Activated CD4-positive, alpha-beta T cell treated with anti-CD3 and anti-CD28 coated beads, Interleukin-2, amount 10 ng/mL, durations not matched to agents 7 days and 5 days (primary cell): ENCODE results near the gene NSUN6. TPM values are rescaled to one million over a fixed set of nuclear protein-coding genes. Genes with fewer than 3 reads are reported as not detected.
A peak's percentile ranks its signal among the peaks of the same experiment; 100 is the strongest.
"Not testable (repeated sequence)": the region's sequence is repeated elsewhere in the genome, so short reads cannot be mapped to it uniquely, and the experiment has no call there.

ENCODE experiments used
- CTCF ChIA-PET: fragments of 350-600 bp; sonication (Branson Sonifier 250); formaldehyde crosslinking; loops from one replicate; lab custom pipeline; 2021; ENCODE audit warnings: antibody characterized with exemption; lab: Charles Lee
- POLR2A ChIA-PET: fragments of 350-600 bp; sonication (Branson Sonifier 250); formaldehyde crosslinking; loops from one replicate; lab custom pipeline; 2021; ENCODE audit warnings: antibody characterized with exemption; lab: Charles Lee
- DNase-seq: peaks from one replicate; pipeline ENCODE4 v3.0.0-alpha.2; 2020
- H3K27ac Mint-ChIP-seq: one replicate; pipeline ENCODE4 v1.8.0; 2021; ENCODE audit warnings: mild to moderate bottlenecking, moderate library complexity, mixed read lengths
- H3K27me3 Mint-ChIP-seq: one replicate; pipeline ENCODE4 v1.8.0; 2021; ENCODE audit warnings: mixed read lengths
- H3K36me3 Mint-ChIP-seq: one replicate; pipeline ENCODE4 v1.8.0; 2021; ENCODE audit warnings: low read depth, mixed read lengths
- H3K4me1 Mint-ChIP-seq: one replicate; pipeline ENCODE4 v1.8.0; 2021; ENCODE audit warnings: mixed read lengths
- H3K4me3 Mint-ChIP-seq: one replicate; pipeline ENCODE4 v1.8.0; 2021; ENCODE audit warnings: mild to moderate bottlenecking, moderate library complexity, mixed read lengths
- H3K9me3 Mint-ChIP-seq: one replicate; pipeline ENCODE4 v1.8.0; 2021; ENCODE audit warnings: mixed read lengths
- total RNA-seq, 2 experiments: library from RNA; stranded (reverse); gene quantifications; one replicate each; pipeline ENCODE4 v1.2.3, GENCODE V29; 2021

The NSUN6 gene
- total RNA-seq, 2 experiments from 2014 or later = 21.7 to 22.0 TPM

DNA sequence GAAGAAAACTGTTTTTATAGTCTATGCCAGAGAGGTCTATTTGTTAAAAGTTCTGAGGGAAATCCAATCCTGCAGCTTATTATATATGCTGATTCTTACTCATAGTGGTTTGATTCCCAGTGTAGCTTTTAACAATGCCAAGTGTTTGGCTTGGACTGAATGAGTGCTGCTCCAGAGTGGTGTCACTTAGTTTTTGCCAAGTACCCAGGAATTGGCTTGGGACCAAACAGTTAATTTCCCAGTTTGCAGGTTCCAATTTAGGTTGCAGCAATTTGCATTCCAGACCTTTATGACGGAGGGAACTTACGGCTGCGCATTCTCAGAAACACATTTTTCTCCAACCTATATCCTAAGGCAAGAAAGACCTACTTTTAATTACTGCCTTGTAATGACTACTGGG, 32.4 kb downstream of the NSUN6 start:
- no peaks in the 10 kb centered on the region for H3K27me3 Mint-ChIP-seq
- H3K4me1 Mint-ChIP-seq = peaks cover 17% of the 10 kb centered on the region
- no peak overlapping the region for H3K27ac Mint-ChIP-seq
- DNase-seq = no peak
- H3K36me3 Mint-ChIP-seq = peaks cover 35% of the 10 kb centered on the region
- ChIA-PET CTCF (no interaction called here), POLR2A (no interaction called here)
- no peak overlapping the region for H3K4me3 Mint-ChIP-seq
- H3K9me3 Mint-ChIP-seq = no peaks in the 10 kb centered on the region

GRCh38 chr10:18616337-18616736, 35.0 kb downstream of the NSUN6 start:
- Mint-ChIP-seq H3K9me3 (no peaks in the 10 kb centered on the region), H3K4me1 (peaks cover 17% of the 10 kb centered on the region), H3K36me3 (peaks cover 43% of the 10 kb centered on the region), H3K4me3 (no peak overlapping the region), H3K27me3 (no peaks in the 10 kb centered on the region), H3K27ac (no peak overlapping the region)
- ChIA-PET CTCF (interaction anchor here (0.6 kb wide), 1 partner anchor 18 kb away, joined by 4 read pairs; no protein-coding TSS in a partner anchor), POLR2A (no interaction called here)
- no peak for DNase-seq

DNA sequence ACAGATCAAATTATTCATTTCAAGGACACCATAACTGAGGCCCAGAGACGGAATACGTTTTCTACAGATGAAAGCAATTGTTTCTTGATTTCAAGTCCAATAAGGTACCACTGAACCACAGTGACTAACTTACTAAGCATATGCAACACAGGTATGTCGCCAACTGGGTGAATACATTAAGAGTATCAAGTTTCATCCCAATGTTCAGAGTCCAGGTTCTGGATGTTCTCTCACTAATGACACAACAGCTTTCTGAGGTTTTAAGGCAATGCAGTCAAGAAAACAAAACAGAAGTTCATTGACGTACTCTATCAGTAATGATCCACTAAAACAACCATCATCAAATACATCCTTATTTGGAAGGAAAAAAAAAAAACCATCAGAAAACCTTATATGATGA, 35.8 kb downstream of the NSUN6 start:
- Mint-ChIP-seq H3K4me1 (peaks cover 17% of the 10 kb centered on the region), H3K27me3 (no peaks in the 10 kb centered on the region), H3K9me3 (no peaks in the 10 kb centered on the region), H3K4me3 (no peak overlapping the region), H3K27ac (no peak overlapping the region), H3K36me3 (peaks cover 42% of the 10 kb centered on the region)
- ChIA-PET POLR2A (no interaction called here), CTCF (no interaction called here)
- no peak for DNase-seq

DNA sequence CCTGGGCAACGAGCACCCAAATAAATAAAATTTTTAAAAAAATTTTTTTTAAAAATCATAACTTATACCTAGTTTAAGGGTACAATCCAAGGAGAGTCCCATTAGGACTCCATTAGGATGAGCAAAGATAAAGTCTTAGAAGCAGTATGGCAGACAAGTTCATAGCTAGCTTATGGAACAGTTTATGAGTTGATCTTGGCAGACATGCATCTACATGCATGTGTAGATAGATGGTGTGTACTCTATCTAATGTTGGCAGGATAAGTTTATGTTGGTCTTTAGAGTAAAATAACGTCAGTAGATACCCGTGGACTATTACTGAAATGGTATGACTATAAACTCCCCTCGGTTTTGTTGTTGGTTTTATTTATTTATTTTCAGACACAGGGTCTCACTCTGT, 40.2 kb downstream of the NSUN6 start:
- H3K27ac Mint-ChIP-seq = no peak overlapping the region
- ChIA-PET POLR2A (no interaction called here), CTCF (no interaction called here)
- no peaks in the 10 kb centered on the region for H3K27me3 Mint-ChIP-seq
- H3K4me1 Mint-ChIP-seq = no peaks in the 10 kb centered on the region
- no peaks in the 10 kb centered on the region for H3K9me3 Mint-ChIP-seq
- DNase-seq = no peak
- peaks cover 28% of the 10 kb centered on the region for H3K36me3 Mint-ChIP-seq
- no peak overlapping the region for H3K4me3 Mint-ChIP-seq

DNA sequence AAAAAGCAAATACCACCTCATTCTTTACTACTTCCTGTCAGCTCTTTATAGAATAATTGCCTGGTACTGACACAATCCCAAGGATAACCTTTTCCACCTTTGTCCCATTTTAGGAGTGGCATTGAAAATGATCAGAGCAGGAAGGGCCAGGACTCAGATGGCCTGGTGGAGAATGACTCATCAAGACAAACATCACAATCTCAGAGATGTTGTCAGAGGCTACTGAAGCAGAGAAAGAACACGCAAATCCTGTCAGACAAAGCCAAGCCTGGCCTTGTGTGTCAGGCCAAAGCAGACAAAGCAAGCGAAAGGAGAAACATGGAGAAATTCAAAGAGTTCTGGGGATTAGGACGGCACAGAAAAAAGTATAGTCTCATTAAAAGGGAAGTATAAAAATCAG, 40.9 kb downstream of the NSUN6 start:
- Mint-ChIP-seq H3K27ac (no peak overlapping the region), H3K36me3 (peaks cover 26% of the 10 kb centered on the region), H3K9me3 (no peaks in the 10 kb centered on the region), H3K4me1 (no peaks in the 10 kb centered on the region), H3K27me3 (no peaks in the 10 kb centered on the region), H3K4me3 (no peak overlapping the region)
- POLR2A ChIA-PET = no interaction called here
- CTCF ChIA-PET = no interaction called here
- no peak for DNase-seq

DNA sequence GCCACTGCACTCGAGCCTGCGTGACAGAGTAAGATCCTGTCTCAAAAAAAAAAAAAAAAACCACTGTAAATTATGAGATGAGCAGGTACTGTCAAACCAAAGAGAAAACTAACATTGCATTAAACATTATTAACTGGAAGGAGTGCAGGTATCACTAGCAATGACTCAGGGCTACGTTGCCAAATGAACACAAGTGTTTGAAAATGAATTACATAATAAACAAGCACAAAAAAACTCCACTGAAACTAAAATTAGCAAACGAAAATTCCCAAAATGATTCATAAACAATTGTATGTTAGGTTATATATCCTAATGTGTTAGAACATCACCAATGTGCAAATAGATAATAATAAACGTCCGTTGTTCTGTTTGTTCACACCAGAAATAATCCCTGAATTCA, 42.8 kb downstream of the NSUN6 start:
- no peaks in the 10 kb centered on the region for H3K4me1 Mint-ChIP-seq
- no peak for DNase-seq
- ChIA-PET CTCF (no interaction called here), POLR2A (no interaction called here)
- no peaks in the 10 kb centered on the region for H3K27me3 Mint-ChIP-seq
- no peaks in the 10 kb centered on the region for H3K9me3 Mint-ChIP-seq
- no peak overlapping the region for H3K4me3 Mint-ChIP-seq
- peaks cover 19% of the 10 kb centered on the region for H3K36me3 Mint-ChIP-seq
- no peak overlapping the region for H3K27ac Mint-ChIP-seq

DNA sequence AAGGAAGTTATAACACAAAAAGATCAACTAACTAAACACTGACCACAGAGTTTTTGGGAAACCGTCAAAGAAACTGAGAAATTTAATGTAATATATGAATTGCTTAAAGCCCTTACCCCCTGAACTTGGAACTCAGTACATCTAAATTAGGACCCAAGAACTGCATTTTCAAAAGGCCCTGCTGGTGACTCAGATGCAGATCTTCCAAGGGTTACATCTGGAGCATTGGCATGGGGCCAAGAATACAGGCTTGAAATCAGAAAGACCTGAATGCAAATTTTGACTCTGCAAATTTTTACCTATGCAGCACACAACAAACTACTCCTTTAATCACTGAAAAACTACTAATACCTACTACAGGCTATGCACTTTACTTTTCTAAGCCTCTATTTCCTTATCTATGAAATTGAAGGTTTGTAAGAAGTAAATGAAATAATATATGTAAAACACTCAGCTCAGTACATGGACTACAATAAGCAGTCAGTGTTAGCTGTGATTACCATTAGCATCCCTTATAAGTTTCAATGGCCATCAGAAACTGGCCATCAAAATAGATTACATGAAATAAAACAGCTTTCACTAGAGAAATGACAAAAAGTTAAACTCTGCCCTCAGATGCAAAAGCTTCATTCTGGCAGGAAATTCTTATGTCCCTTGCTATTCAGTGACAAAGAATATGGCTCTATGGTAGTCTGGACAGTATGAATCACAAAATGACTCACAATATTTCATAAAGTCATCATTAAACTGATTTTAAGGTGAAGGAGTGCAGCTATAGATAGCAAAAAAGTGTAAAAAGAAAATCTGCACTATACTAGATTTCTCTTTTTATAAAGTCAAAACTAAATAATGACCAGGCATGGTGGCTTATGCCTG, 43.6 kb downstream of the NSUN6 start:
- Mint-ChIP-seq H3K36me3 (peaks cover 15% of the 10 kb centered on the region), H3K27ac (no peak overlapping the region), H3K4me3 (no peak overlapping the region), H3K4me1 (no peaks in the 10 kb centered on the region), H3K27me3 (no peaks in the 10 kb centered on the region), H3K9me3 (no peaks in the 10 kb centered on the region)
- no peak for DNase-seq
- ChIA-PET POLR2A (no interaction called here), CTCF (interaction anchor here (0.6 kb wide), 1 partner anchor 17 kb away, joined by 3 read pairs; no protein-coding TSS in a partner anchor)

- Mint-ChIP-seq H3K27me3 (no peaks in the 10 kb centered on the region), H3K4me1 (no peaks in the 10 kb centered on the region), H3K9me3 (no peaks in the 10 kb centered on the region), H3K4me3 (no peak overlapping the region), H3K27ac (no peak overlapping the region), H3K36me3 (peaks cover 4% of the 10 kb centered on the region)
- ChIA-PET POLR2A (no interaction called here), CTCF (no interaction called here)
- DNase-seq = no peak
These were observed 45.2 kb downstream of the NSUN6 start for GRCh38 chr10:18606051-18606695.

DNA sequence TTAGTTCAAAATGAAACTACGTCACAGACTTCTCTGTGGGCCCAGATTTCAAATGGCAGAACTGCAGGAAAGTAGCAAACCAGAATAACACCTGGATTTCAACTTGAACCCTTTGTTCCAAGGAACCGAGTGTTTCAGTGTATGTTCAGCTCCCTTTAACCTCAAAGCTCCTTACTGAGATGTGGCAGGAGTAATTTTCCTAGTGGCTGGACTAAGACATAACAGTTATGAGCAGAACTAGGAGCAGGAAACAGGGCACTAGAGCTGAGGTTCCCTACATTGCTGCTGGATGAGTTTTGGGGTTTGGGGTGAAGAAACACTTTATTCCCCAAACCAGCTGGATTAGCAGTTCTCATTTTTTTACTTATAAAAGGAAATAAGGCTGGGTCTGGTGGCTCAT, 50.1 kb downstream of the NSUN6 start:
- Mint-ChIP-seq H3K27ac (no peak overlapping the region), H3K4me3 (no peak overlapping the region), H3K27me3 (no peaks in the 10 kb centered on the region), H3K9me3 (no peaks in the 10 kb centered on the region), H3K36me3 (peaks cover 8% of the 10 kb centered on the region), H3K4me1 (no peaks in the 10 kb centered on the region)
- ChIA-PET POLR2A (no interaction called here), CTCF (interaction anchor here (0.6 to 0.9 kb wide), 2 partner anchors 13 to 1161 kb away, joined by 3 to 4 read pairs; no protein-coding TSS in a partner anchor)
- no peak for DNase-seq

GRCh38 chr10:18599392-18599791, 52.0 kb downstream of the NSUN6 start:
- Mint-ChIP-seq H3K27ac (no peak overlapping the region), H3K9me3 (no peaks in the 10 kb centered on the region), H3K4me3 (no peak overlapping the region), H3K4me1 (no peaks in the 10 kb centered on the region), H3K36me3 (peaks cover 15% of the 10 kb centered on the region), H3K27me3 (no peaks in the 10 kb centered on the region)
- POLR2A ChIA-PET = no interaction called here
- DNase-seq = no peak
- CTCF ChIA-PET = interaction anchor here (1.1 kb wide), 1 partner anchor 12 kb away, joined by 3 read pairs; no protein-coding TSS in a partner anchor

- POLR2A ChIA-PET = no interaction called here
- peaks cover 41% of the 10 kb centered on the region for H3K36me3 Mint-ChIP-seq
- CTCF ChIA-PET = no interaction called here
- no peak overlapping the region for H3K4me3 Mint-ChIP-seq
- H3K4me1 Mint-ChIP-seq = no peaks in the 10 kb centered on the region
- no peaks in the 10 kb centered on the region for H3K27me3 Mint-ChIP-seq
- DNase-seq = peak; percentile 8
- H3K9me3 Mint-ChIP-seq = peaks cover 8% of the 10 kb centered on the region
- no peak overlapping the region for H3K27ac Mint-ChIP-seq
These were observed 56.7 kb downstream of the NSUN6 start for GRCh38 chr10:18594574-18595156.

- DNase-seq, H3K27me3 Mint-ChIP-seq, POLR2A ChIA-PET, H3K4me3 Mint-ChIP-seq, H3K27ac Mint-ChIP-seq, H3K4me1 Mint-ChIP-seq: not testable (repeated sequence)
- Mint-ChIP-seq H3K9me3 (peaks cover 12% of the 10 kb centered on the region), H3K36me3 (peaks cover 67% of the 10 kb centered on the region)
- CTCF ChIA-PET = interaction anchor here (1.1 kb wide), 1 partner anchor 14 kb away, joined by 3 read pairs; no protein-coding TSS in a partner anchor
These were observed 60.2 kb downstream of the NSUN6 start for GRCh38 chr10:18591141-18591540.

- Mint-ChIP-seq H3K4me1 (peaks cover 23% of the 10 kb centered on the region), H3K36me3 (peaks cover 79% of the 10 kb centered on the region), H3K9me3 (peaks cover 13% of the 10 kb centered on the region)
- DNase-seq, H3K4me3 Mint-ChIP-seq, POLR2A ChIA-PET, H3K27ac Mint-ChIP-seq, H3K27me3 Mint-ChIP-seq: not testable (repeated sequence)
- CTCF ChIA-PET = interaction anchor here (1.8 kb wide), 1 partner anchor 13 kb away, joined by 3 read pairs; no protein-coding TSS in a partner anchor
These were observed 64.8 kb downstream of the NSUN6 start for GRCh38 chr10:18586637-18587036.
